Measurements from ENCODE around the gene CRTC3.
"Not testable (repeated sequence)": the region's sequence is repeated elsewhere in the genome, so short reads cannot be mapped to it uniquely, and the experiment has no call there.

The CRTC3 gene

GRCh38 chr15:90677807-90678790 lies 148.4 kb downstream of the CRTC3 start:
- no peak for DNase-seq (ENCODE audit: low read depth)

GRCh38 chr15:90679959-90680358 lies 150.2 kb downstream of the CRTC3 start:
- DNase-seq (ENCODE audit: low read depth): no peak

GRCh38 chr15:90680371-90680935 lies 150.7 kb downstream of the CRTC3 start:
- peak; percentile 93 for DNase-seq (ENCODE audit: low read depth)

- no peak for DNase-seq (ENCODE audit: low read depth)
Observed at GRCh38 chr15:90681056-90681455, 151.3 kb downstream of the CRTC3 start.

- peak; percentile 62 for DNase-seq (ENCODE audit: low read depth)
Observed at GRCh38 chr15:90681480-90681879, 151.8 kb downstream of the CRTC3 start.

GRCh38 chr15:90683371-90683770 lies 153.6 kb downstream of the CRTC3 start:
- no peak for DNase-seq (ENCODE audit: low read depth)

- DNase-seq (ENCODE audit: low read depth): no peak
Observed at GRCh38 chr15:90683876-90684275, 154.2 kb downstream of the CRTC3 start.

- DNase-seq (ENCODE audit: low read depth): no peak
Observed at GRCh38 chr15:90684281-90684680, 154.6 kb downstream of the CRTC3 start.

- no peak for DNase-seq (ENCODE audit: low read depth)
Observed at GRCh38 chr15:90685591-90686434, 156.1 kb downstream of the CRTC3 start.

GRCh38 chr15:90686435-90687218 lies 156.9 kb downstream of the CRTC3 start:
- no peak for DNase-seq (ENCODE audit: low read depth)

GRCh38 chr15:90689326-90689961 lies 159.7 kb downstream of the CRTC3 start:
- DNase-seq (ENCODE audit: low read depth): not testable (repeated sequence)

- no peak for DNase-seq (ENCODE audit: low read depth)
Observed at GRCh38 chr15:90690585-90690984, 160.9 kb downstream of the CRTC3 start.

- DNase-seq (ENCODE audit: low read depth): no peak
Observed at GRCh38 chr15:90691369-90691768, 161.6 kb downstream of the CRTC3 start.

- DNase-seq (ENCODE audit: low read depth): no peak
Observed at GRCh38 chr15:90691982-90692773, 162.5 kb downstream of the CRTC3 start.
